ENCODE measurements around the gene PMPCA.

Gene PMPCA

GRCh38 chr9:136373300-136374182 is 36.9 kb upstream of the PMPCA start, which contains the start of gene CARD9:
TSS of gene CARD9 (minus strand) at chr9:136373669. CDS start at chr9:136372078, 1,591 bp downstream.
- DNase-seq, result peak; percentile 17

- DNase-seq, result no peak
These were observed 36.3 kb upstream of the PMPCA start for GRCh38 chr9:136374183-136374575.

- no peak for DNase-seq
These were observed 35.4 kb upstream of the PMPCA start for GRCh38 chr9:136375096-136375495.

- no peak for DNase-seq
These were observed 34.0 kb upstream of the PMPCA start for GRCh38 chr9:136376457-136376856.

- DNase-seq, result no peak
These were observed 32.9 kb upstream of the PMPCA start for GRCh38 chr9:136377341-136378169.

GRCh38 chr9:136378170-136379002 is 32.1 kb upstream of the PMPCA start:
- no peak for DNase-seq

GRCh38 chr9:136379003-136379287 is 31.5 kb upstream of the PMPCA start:
- DNase-seq, result no peak

GRCh38 chr9:136379401-136379800 is 31.1 kb upstream of the PMPCA start:
- DNase-seq, result no peak

GRCh38 chr9:136379891-136380290 is 30.6 kb upstream of the PMPCA start:
- DNase-seq, result no peak

GRCh38 chr9:136380381-136380780 is 30.1 kb upstream of the PMPCA start:
- DNase-seq, result no peak

GRCh38 chr9:136381311-136381710 is 29.1 kb upstream of the PMPCA start:
- DNase-seq, result no peak

- DNase-seq, result no peak
These were observed 28.4 kb upstream of the PMPCA start for GRCh38 chr9:136381966-136382513.

- no peak for DNase-seq
These were observed 27.0 kb upstream of the PMPCA start for GRCh38 chr9:136383436-136383835.

GRCh38 chr9:136385015-136385414 is 25.4 kb upstream of the PMPCA start:
- DNase-seq, result peak; percentile 46

GRCh38 chr9:136386018-136386417 is 24.4 kb upstream of the PMPCA start:
- DNase-seq, result no peak

GRCh38 chr9:136387217-136387616 is 23.2 kb upstream of the PMPCA start:
- no peak for DNase-seq

- DNase-seq, result no peak
These were observed 21.1 kb upstream of the PMPCA start for GRCh38 chr9:136389396-136389795.

GRCh38 chr9:136391737-136392537 is 18.5 kb upstream of the PMPCA start:
- DNase-seq, result no peak

- DNase-seq, result no peak
These were observed 17.7 kb upstream of the PMPCA start for GRCh38 chr9:136392538-136393449.

- no peak for DNase-seq
These were observed 16.9 kb upstream of the PMPCA start for GRCh38 chr9:136393531-136393930.

Data from CD4-positive, alpha-beta T cell treated with Interleukin-4 for 4 hours (primary cell).